HepG2 (cell line): ENCODE measurements around the gene NMRAL1. TPM values are rescaled to one million over a fixed set of nuclear protein-coding genes. Genes with fewer than 3 reads are reported as not detected.

Experiments used
- CEBPB ChIP-seq: IDR thresholded peaks from 2 replicates; pipeline ENCODE4 v1.6.1; 2011; ENCODE audit warnings: low read depth, low read length, improper control_type of control experiment, borderline replicate concordance
- GABPA ChIP-seq, 2 experiments: IDR thresholded peaks; 2 replicates each; pipeline ENCODE4 v1.6.1; 2011 to 2016; ENCODE audit warnings: low read depth in 2 of 2, low read length in 1 of 2, missing biosample characterization in 1 of 2, missing genetic modification characterization in 1 of 2
- ISX ChIP-seq: sonication (generic); formaldehyde crosslinking; conservative IDR thresholded peaks from 2 replicates; pipeline ENCODE4 v1.5.0; 2020; ENCODE audit warnings: missing genetic modification reagents
- MNT ChIP-seq: fragments of 450-650 bp; IDR thresholded peaks from 2 replicates; pipeline ENCODE4 v1.6.1; 2016
- MTF2 ChIP-seq: sonication (generic); formaldehyde crosslinking; IDR thresholded peaks from 2 replicates; pipeline ENCODE4 v1.5.0; 2020; ENCODE audit warnings: missing genetic modification reagents, borderline replicate concordance
- NR2F1 ChIP-seq, 2 experiments: fragments of 450-650 bp in 1 of 2; formaldehyde crosslinking in 1 of 2; IDR thresholded peaks; 2 replicates each; pipeline versions ENCODE4 v1.5.0 to v1.6.1; 2016 to 2020; ENCODE audit warnings: mild to moderate bottlenecking in 1 of 2, missing compliant biosample characterization in 1 of 2, missing genetic modification reagents in 1 of 2, moderate library complexity in 1 of 2
- TMF1 ChIP-seq: sonication (generic); formaldehyde crosslinking; IDR thresholded peaks from 2 replicates; pipeline ENCODE4 v1.8.1; 2022; ENCODE audit warnings: low read depth, missing genetic modification reagents
- ZBTB26 ChIP-seq: IDR thresholded peaks from 2 replicates; pipeline ENCODE4 v1.6.1; 2016; ENCODE audit warnings: missing compliant biosample characterization, missing genetic modification reagents, borderline replicate concordance
- ZNF256 ChIP-seq: sonication (generic); formaldehyde crosslinking; conservative IDR thresholded peaks from 2 replicates; pipeline ENCODE4 v1.4.0; 2020; ENCODE audit warnings: missing genetic modification reagents
- ZNF703 ChIP-seq: sonication (generic); formaldehyde crosslinking; IDR thresholded peaks from 2 replicates; pipeline ENCODE4 v1.5.1; 2020; ENCODE audit warnings: missing genetic modification reagents, mild to moderate bottlenecking, moderate library complexity, borderline replicate concordance
- polyA plus RNA-seq, 8 experiments: library from polyadenylated mRNA; depleted of rRNA in 3 of 8; stranded (reverse) in 7 of 8; unstranded in 1 of 8; fragments of >200 nt; fragmentation: Illumina TruSeq in 4 of 8; extraction: Trizol in 4 of 8; gene quantifications; 2 replicates each; pipeline versions ENCODE4 v1.2.1 to v1.2.3, GENCODE V29; 2011 to 2016; ENCODE audit warnings: low read depth in 4 of 8, missing spikeins in 1 of 8, mixed read lengths in 1 of 8; ENCODE audit not compliant: insufficient read depth in 1 of 8
- total RNA-seq, 5 experiments: library from RNA; depleted of rRNA; stranded (reverse); fragments of >200 nt; fragmentation: Illumina TruSeq; extraction: Trizol; gene quantifications; 2 replicates each; pipeline ENCODE4 v1.2.3, GENCODE V29; 2016; ENCODE audit warnings: low read depth in 1 of 5
- TF ChIP-seq, protein P1 (sequence below): sonication (generic); formaldehyde crosslinking; IDR thresholded peaks from 2 replicates; pipeline ENCODE4 v1.4.0; 2020; ENCODE audit warnings: missing genetic modification reagents, borderline replicate concordance
- TF ChIP-seq, protein P2 (sequence below): sonication (generic); formaldehyde crosslinking; IDR thresholded peaks from 2 replicates; pipeline ENCODE4 v1.8.0; 2022; ENCODE audit warnings: mild to moderate bottlenecking, missing genetic modification reagents; ENCODE audit not compliant: insufficient replicate concordance

NMRAL1 gene
- total and polyA plus RNA-seq, 2 of the 13 experiments (the other 11 are each of a cell fraction or from before 2014, with no cell fraction given), result 30.8 to 33.1 TPM

- TF ChIP-seq ZBTB26 (CRISPR knock-in tag), result no peak
- no peak for TF ChIP-seq TMF1 (CRISPR knock-in tag)
- TF ChIP-seq ZNF703 (CRISPR knock-in tag), result no peak
- TF ChIP-seq MNT, result peak; percentile 43; the same call in 1 of the 2 replicates
- no peak for TF ChIP-seq ZNF256
- TF ChIP-seq CEBPB, result no peak
- no peak for TF ChIP-seq ISX (CRISPR knock-in tag)
- no peak for TF ChIP-seq NR2F1 (CRISPR knock-in tag; IDR thresholded peaks at IDR 0.05)
- no peak for TF ChIP-seq MTF2 (CRISPR knock-in tag)
- 0 out of 2 replicates have a peak, but pooled peaks have one; percentile 14 for TF ChIP-seq GABPA (IDR thresholded peaks at IDR 0.05; ENCODE audit: low read depth, low read length)
- peak; percentile 71 for TF ChIP-seq GABPA (CRISPR knock-in tag; IDR thresholded peaks at IDR 0.05; ENCODE audit: low read depth)
- TF ChIP-seq, protein P1, sequence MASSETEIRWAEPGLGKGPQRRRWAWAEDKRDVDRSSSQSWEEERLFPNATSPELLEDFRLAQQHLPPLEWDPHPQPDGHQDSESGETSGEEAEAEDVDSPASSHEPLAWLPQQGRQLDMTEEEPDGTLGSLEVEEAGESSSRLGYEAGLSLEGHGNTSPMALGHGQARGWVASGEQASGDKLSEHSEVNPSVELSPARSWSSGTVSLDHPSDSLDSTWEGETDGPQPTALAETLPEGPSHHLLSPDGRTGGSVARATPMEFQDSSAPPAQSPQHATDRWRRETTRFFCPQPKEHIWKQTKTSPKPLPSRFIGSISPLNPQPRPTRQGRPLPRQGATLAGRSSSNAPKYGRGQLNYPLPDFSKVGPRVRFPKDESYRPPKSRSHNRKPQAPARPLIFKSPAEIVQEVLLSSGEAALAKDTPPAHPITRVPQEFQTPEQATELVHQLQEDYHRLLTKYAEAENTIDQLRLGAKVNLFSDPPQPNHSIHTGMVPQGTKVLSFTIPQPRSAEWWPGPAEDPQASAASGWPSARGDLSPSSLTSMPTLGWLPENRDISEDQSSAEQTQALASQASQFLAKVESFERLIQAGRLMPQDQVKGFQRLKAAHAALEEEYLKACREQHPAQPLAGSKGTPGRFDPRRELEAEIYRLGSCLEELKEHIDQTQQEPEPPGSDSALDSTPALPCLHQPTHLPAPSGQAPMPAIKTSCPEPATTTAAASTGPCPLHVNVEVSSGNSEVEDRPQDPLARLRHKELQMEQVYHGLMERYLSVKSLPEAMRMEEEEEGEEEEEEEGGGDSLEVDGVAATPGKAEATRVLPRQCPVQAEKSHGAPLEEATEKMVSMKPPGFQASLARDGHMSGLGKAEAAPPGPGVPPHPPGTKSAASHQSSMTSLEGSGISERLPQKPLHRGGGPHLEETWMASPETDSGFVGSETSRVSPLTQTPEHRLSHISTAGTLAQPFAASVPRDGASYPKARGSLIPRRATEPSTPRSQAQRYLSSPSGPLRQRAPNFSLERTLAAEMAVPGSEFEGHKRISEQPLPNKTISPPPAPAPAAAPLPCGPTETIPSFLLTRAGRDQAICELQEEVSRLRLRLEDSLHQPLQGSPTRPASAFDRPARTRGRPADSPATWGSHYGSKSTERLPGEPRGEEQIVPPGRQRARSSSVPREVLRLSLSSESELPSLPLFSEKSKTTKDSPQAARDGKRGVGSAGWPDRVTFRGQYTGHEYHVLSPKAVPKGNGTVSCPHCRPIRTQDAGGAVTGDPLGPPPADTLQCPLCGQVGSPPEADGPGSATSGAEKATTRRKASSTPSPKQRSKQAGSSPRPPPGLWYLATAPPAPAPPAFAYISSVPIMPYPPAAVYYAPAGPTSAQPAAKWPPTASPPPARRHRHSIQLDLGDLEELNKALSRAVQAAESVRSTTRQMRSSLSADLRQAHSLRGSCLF (CRISPR knock-in tag), result no peak
- TF ChIP-seq, protein P2, sequence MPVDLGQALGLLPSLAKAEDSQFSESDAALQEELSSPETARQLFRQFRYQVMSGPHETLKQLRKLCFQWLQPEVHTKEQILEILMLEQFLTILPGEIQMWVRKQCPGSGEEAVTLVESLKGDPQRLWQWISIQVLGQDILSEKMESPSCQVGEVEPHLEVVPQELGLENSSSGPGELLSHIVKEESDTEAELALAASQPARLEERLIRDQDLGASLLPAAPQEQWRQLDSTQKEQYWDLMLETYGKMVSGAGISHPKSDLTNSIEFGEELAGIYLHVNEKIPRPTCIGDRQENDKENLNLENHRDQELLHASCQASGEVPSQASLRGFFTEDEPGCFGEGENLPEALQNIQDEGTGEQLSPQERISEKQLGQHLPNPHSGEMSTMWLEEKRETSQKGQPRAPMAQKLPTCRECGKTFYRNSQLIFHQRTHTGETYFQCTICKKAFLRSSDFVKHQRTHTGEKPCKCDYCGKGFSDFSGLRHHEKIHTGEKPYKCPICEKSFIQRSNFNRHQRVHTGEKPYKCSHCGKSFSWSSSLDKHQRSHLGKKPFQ (CRISPR knock-in tag), result peak; percentile 67
Measured at GRCh38 chr16:4474192-4474961, at the start of gene NMRAL1 (continued).
